K562 (cell line): Measurements from ENCODE around the gene PLEKHH2. TPM values are rescaled to one million over a fixed set of nuclear protein-coding genes. Genes with fewer than 3 reads are reported as not detected.

ENCODE experiments used
- BCL6 ChIP-seq: fragments of 250-450 bp; sonication (Bioruptor Pico); IDR thresholded peaks from 2 replicates; pipeline ENCODE4 v1.4.0; 2020
- CBX1 ChIP-seq: sonication (generic); IDR thresholded peaks from 2 replicates; pipeline ENCODE4 v1.6.1; 2016; ENCODE audit warnings: antibody characterized with exemption, low read depth, mild to moderate bottlenecking
- DDX20 ChIP-seq: fragments of 450-650 bp; IDR thresholded peaks from 2 replicates; pipeline ENCODE4 v1.6.1; 2016; ENCODE audit warnings: missing genetic modification characterization, low read depth, mild to moderate bottlenecking, missing compliant biosample characterization, moderate library complexity
- JUN ChIP-seq, 2 experiments: sonication (generic) in 1 of 2; formaldehyde crosslinking in 1 of 2; IDR thresholded peaks; 2 replicates each; pipeline versions ENCODE4 v1.6.1 to v1.8.0; 2012 to 2022; ENCODE audit warnings: borderline replicate concordance in 2 of 2, mild to moderate bottlenecking in 2 of 2, improper control_type of control experiment in 1 of 2, low read depth in 1 of 2, low read length in 1 of 2, missing genetic modification reagents in 1 of 2
- MAZ ChIP-seq, 2 experiments: fragments of 450-650 bp in 1 of 2; sonication (generic) in 1 of 2; formaldehyde crosslinking; IDR thresholded peaks in 1 of 2; conservative IDR thresholded peaks in 1 of 2; 2 replicates each; pipeline versions ENCODE4 v1.4.0 to v1.5.0; 2020; ENCODE audit warnings: mild to moderate bottlenecking in 1 of 2, missing genetic modification reagents in 1 of 2
- MGA ChIP-seq: fragments of 450-650 bp; IDR thresholded peaks from 2 replicates; pipeline ENCODE4 v1.6.1; 2016; ENCODE audit warnings: mild to moderate bottlenecking, moderate library complexity
- MLX ChIP-seq, 2 experiments: fragments of 450-650 bp in 1 of 2; sonication (generic) in 1 of 2; formaldehyde crosslinking; conservative IDR thresholded peaks; 2 replicates each; pipeline versions ENCODE4 v1.4.0 to v1.8.1; 2020 to 2022; ENCODE audit warnings: mild to moderate bottlenecking in 1 of 2, missing genetic modification reagents in 1 of 2
- MTF1 ChIP-seq: fragments of 250-450 bp; sonication (Bioruptor Pico); IDR thresholded peaks from 2 replicates; pipeline ENCODE4 v1.9.0; 2021; ENCODE audit warnings: moderate library complexity, mild to moderate bottlenecking, inconsistent platforms, borderline replicate concordance
- NR1H2 ChIP-seq: sonication (generic); formaldehyde crosslinking; IDR thresholded peaks from 2 replicates; pipeline ENCODE4 v1.4.0; 2020; ENCODE audit warnings: mild to moderate bottlenecking, missing genetic modification reagents
- TCF15 ChIP-seq: fragments of 250-450 bp; sonication (Bioruptor Pico); IDR thresholded peaks from 2 replicates; pipeline ENCODE4 v1.8.0; 2022; ENCODE audit warnings: moderate library complexity, mild to moderate bottlenecking, inconsistent platforms
- TEAD2 ChIP-seq: fragments of 450-650 bp; IDR thresholded peaks from 2 replicates; pipeline ENCODE4 v1.6.1; 2016; ENCODE audit warnings: missing genetic modification characterization, control low read depth, missing compliant biosample characterization
- THRAP3 ChIP-seq: fragments of 450-650 bp; IDR thresholded peaks from 2 replicates; pipeline ENCODE4 v1.6.1; 2016; ENCODE audit warnings: mild to moderate bottlenecking, inconsistent platforms, borderline replicate concordance
- YBX1 ChIP-seq: fragments of 450-650 bp; IDR thresholded peaks from 2 replicates; pipeline ENCODE4 v1.7.1; 2016; ENCODE audit warnings: mild to moderate bottlenecking
- ZNF695 ChIP-seq: fragments of 450-650 bp; formaldehyde crosslinking; IDR thresholded peaks from 2 replicates; pipeline ENCODE4 v1.4.0; 2020; ENCODE audit warnings: mild to moderate bottlenecking, moderate library complexity
- polyA plus RNA-seq, 8 experiments: library from polyadenylated mRNA; depleted of rRNA in 4 of 8; stranded (reverse) in 5 of 8; unstranded in 3 of 8; fragments of >200 nt; fragmentation: Nextera tagmentation in 2 of 8; fragmentation: Illumina TruSeq in 1 of 8; extraction: Ambion mirVana in 2 of 8; extraction: Trizol in 1 of 8; gene quantifications; 2 replicates each; pipeline versions ENCODE4 v1.2.1 to v1.2.3, GENCODE V29; 2011 to 2014; ENCODE audit warnings: inconsistent platforms in 1 of 8, missing spikeins in 1 of 8
- total RNA-seq, 7 experiments: library from RNA; depleted of rRNA in 6 of 7; stranded (reverse); fragments of >200 nt in 6 of 7; fragmentation: Illumina TruSeq in 2 of 7; extraction: Trizol in 2 of 7; gene quantifications; 2 replicates each; pipeline versions ENCODE4 v1.2.1 to v1.2.3, GENCODE V29; 2011 to 2021; ENCODE audit warnings: low replicate concordance in 1 of 7

PLEKHH2 gene
- total and polyA plus RNA-seq, 9 of the 15 experiments (the other 6 are each of a cell fraction or from before 2014, with no cell fraction given) = 0.77 to 13.5 (median 2.7) TPM

GRCh38 chr2:43595603-43596412, 41.3 kb upstream of the PLEKHH2 start, which contains the start of gene THADA (continued):
- TF ChIP-seq TEAD2 (tag) = no peak
- no peak; the same call in 1 of the 2 replicates for TF ChIP-seq CBX1
- no peak for TF ChIP-seq MLX (CRISPR knock-in tag; conservative IDR thresholded peaks at IDR 0.05)
- TF ChIP-seq JUN (IDR thresholded peaks at IDR 0.05; ENCODE audit: borderline replicate concordance, low read depth, low read length) = peak; percentile 25; the same call in 1 of the 2 replicates
- peak; percentile 90; the same call in 1 of the 2 replicates for TF ChIP-seq JUN (CRISPR knock-in tag; IDR thresholded peaks at IDR 0.05; ENCODE audit: borderline replicate concordance)
- no peak for TF ChIP-seq THRAP3
- TF ChIP-seq MGA = peak; percentile 91
- TF ChIP-seq TCF15 = no peak
- TF ChIP-seq MTF1 = no peak
- no peak for TF ChIP-seq DDX20 (tag)
- TF ChIP-seq NR1H2 = 0 out of 2 replicates have a peak, but pooled peaks have one; percentile 76
- TF ChIP-seq YBX1 = no peak
- no peak for TF ChIP-seq BCL6 (CRISPR knock-in tag)
- no peak for TF ChIP-seq ZNF695 (CRISPR knock-in tag)
- TF ChIP-seq MAZ (CRISPR knock-in tag; conservative IDR thresholded peaks at IDR 0.05 in 1 of 2, IDR thresholded peaks at IDR 0.05 in 1 of 2) = peak; percentile 94 to 96
